H1 (cell line): ENCODE measurements around the gene KRTAP10-4. TPM values are rescaled to one million over a fixed set of nuclear protein-coding genes. Genes with fewer than 3 reads are reported as not detected.

ENCODE experiments used
- CEBPB ChIP-seq: IDR thresholded peaks from 2 replicates; pipeline ENCODE4 v1.6.1; 2012; ENCODE audit warnings: low read depth, low read length
- CTCF ChIP-seq, 3 experiments: IDR thresholded peaks; 1 replicate in 2 of 3; 2 replicates in 1 of 3; pipeline versions ENCODE4 v1.5.1 to v1.6.1; 2011; ENCODE audit warnings: low read length in 3 of 3, mild to moderate bottlenecking in 3 of 3, inconsistent platforms in 2 of 3, low read depth in 1 of 3, moderate library complexity in 1 of 3; ENCODE audit not compliant: insufficient read depth in 1 of 3; ENCODE audit errors: control extremely low read depth in 1 of 3
- PHF8 ChIP-seq: fragments of 200-600 bp; sonication (generic); conservative IDR thresholded peaks from 2 replicates; pipeline ENCODE4 v1.7.1; 2012; ENCODE audit warnings: low read depth, mild to moderate bottlenecking, inconsistent platforms, low read length, moderate library complexity
- polyA plus RNA-seq, 7 experiments: library from polyadenylated mRNA; depleted of rRNA in 3 of 7; stranded (reverse) in 5 of 7; unstranded in 2 of 7; fragments of >200 nt in 5 of 7; fragments of 200-250 nt in 2 of 7; gene quantifications; 1 replicate in 5 of 7; 2 replicates in 1 of 7; 4 replicates in 1 of 7; pipeline versions ENCODE4 v1.2.1 to v1.2.3, GENCODE V29; 2011 to 2013; ENCODE audit warnings: missing spikeins in 2 of 7, mixed read lengths in 2 of 7
- total RNA-seq: library from RNA; stranded (reverse); fragmentation: NEBNext Ultra II Directional; extraction: Animal tissue kit (Norgen Biotek cat#: 25700); gene quantifications from 2 replicates; pipeline ENCODE4 v1.2.1, GENCODE V29; 2021
- TF ChIP-seq, protein P1 (sequence below): fragments of 300-600 bp; sonication (generic); IDR thresholded peaks from 2 replicates; pipeline ENCODE4 v1.7.1; 2012; ENCODE audit warnings: low read length, moderate library complexity, mild to moderate bottlenecking, inconsistent platforms; ENCODE audit not compliant: insufficient replicate concordance

KRTAP10-4 gene
- total and polyA plus RNA-seq, 2 of the 8 experiments (the other 6 are each of a cell fraction or from before 2014, with no cell fraction given) = not detected

DNA sequence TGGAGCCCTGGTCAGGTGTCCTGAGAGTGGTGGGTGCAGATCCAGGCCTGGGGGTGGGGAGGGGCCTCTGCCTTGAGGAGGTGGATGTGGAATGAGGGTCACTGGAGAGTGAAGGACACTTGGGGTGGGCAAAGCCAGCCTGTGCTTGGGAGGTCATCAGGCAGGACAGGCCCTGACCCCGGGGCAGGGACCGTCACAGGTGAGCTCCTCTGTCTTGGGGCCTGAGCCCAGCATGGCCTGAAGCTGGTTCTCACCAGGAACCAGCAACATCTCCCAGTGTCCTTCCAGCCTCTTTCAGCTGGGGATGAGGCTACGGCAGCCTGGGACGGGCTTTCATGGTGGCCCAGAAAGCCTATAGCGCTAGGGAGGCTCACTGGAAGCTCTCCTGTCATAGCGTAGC lies 21.4 kb upstream of the KRTAP10-4 start (continued):
- TF ChIP-seq, protein P1, sequence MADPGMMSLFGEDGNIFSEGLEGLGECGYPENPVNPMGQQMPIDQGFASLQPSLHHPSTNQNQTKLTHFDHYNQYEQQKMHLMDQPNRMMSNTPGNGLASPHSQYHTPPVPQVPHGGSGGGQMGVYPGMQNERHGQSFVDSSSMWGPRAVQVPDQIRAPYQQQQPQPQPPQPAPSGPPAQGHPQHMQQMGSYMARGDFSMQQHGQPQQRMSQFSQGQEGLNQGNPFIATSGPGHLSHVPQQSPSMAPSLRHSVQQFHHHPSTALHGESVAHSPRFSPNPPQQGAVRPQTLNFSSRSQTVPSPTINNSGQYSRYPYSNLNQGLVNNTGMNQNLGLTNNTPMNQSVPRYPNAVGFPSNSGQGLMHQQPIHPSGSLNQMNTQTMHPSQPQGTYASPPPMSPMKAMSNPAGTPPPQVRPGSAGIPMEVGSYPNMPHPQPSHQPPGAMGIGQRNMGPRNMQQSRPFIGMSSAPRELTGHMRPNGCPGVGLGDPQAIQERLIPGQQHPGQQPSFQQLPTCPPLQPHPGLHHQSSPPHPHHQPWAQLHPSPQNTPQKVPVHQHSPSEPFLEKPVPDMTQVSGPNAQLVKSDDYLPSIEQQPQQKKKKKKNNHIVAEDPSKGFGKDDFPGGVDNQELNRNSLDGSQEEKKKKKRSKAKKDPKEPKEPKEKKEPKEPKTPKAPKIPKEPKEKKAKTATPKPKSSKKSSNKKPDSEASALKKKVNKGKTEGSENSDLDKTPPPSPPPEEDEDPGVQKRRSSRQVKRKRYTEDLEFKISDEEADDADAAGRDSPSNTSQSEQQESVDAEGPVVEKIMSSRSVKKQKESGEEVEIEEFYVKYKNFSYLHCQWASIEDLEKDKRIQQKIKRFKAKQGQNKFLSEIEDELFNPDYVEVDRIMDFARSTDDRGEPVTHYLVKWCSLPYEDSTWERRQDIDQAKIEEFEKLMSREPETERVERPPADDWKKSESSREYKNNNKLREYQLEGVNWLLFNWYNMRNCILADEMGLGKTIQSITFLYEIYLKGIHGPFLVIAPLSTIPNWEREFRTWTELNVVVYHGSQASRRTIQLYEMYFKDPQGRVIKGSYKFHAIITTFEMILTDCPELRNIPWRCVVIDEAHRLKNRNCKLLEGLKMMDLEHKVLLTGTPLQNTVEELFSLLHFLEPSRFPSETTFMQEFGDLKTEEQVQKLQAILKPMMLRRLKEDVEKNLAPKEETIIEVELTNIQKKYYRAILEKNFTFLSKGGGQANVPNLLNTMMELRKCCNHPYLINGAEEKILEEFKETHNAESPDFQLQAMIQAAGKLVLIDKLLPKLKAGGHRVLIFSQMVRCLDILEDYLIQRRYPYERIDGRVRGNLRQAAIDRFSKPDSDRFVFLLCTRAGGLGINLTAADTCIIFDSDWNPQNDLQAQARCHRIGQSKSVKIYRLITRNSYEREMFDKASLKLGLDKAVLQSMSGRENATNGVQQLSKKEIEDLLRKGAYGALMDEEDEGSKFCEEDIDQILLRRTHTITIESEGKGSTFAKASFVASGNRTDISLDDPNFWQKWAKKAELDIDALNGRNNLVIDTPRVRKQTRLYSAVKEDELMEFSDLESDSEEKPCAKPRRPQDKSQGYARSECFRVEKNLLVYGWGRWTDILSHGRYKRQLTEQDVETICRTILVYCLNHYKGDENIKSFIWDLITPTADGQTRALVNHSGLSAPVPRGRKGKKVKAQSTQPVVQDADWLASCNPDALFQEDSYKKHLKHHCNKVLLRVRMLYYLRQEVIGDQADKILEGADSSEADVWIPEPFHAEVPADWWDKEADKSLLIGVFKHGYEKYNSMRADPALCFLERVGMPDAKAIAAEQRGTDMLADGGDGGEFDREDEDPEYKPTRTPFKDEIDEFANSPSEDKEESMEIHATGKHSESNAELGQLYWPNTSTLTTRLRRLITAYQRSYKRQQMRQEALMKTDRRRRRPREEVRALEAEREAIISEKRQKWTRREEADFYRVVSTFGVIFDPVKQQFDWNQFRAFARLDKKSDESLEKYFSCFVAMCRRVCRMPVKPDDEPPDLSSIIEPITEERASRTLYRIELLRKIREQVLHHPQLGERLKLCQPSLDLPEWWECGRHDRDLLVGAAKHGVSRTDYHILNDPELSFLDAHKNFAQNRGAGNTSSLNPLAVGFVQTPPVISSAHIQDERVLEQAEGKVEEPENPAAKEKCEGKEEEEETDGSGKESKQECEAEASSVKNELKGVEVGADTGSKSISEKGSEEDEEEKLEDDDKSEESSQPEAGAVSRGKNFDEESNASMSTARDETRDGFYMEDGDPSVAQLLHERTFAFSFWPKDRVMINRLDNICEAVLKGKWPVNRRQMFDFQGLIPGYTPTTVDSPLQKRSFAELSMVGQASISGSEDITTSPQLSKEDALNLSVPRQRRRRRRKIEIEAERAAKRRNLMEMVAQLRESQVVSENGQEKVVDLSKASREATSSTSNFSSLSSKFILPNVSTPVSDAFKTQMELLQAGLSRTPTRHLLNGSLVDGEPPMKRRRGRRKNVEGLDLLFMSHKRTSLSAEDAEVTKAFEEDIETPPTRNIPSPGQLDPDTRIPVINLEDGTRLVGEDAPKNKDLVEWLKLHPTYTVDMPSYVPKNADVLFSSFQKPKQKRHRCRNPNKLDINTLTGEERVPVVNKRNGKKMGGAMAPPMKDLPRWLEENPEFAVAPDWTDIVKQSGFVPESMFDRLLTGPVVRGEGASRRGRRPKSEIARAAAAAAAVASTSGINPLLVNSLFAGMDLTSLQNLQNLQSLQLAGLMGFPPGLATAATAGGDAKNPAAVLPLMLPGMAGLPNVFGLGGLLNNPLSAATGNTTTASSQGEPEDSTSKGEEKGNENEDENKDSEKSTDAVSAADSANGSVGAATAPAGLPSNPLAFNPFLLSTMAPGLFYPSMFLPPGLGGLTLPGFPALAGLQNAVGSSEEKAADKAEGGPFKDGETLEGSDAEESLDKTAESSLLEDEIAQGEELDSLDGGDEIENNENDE = no peak
- no peak for TF ChIP-seq PHF8
- TF ChIP-seq CTCF (IDR thresholded peaks at IDR 0.05; ENCODE audit: control extremely low read depth in 1 of 3, insufficient read depth in 1 of 3, low read depth in 1 of 3, low read length in 3 of 3) = no peak
- TF ChIP-seq CEBPB = no peak
